ENCODE results near the gene KLF15.

DNA sequence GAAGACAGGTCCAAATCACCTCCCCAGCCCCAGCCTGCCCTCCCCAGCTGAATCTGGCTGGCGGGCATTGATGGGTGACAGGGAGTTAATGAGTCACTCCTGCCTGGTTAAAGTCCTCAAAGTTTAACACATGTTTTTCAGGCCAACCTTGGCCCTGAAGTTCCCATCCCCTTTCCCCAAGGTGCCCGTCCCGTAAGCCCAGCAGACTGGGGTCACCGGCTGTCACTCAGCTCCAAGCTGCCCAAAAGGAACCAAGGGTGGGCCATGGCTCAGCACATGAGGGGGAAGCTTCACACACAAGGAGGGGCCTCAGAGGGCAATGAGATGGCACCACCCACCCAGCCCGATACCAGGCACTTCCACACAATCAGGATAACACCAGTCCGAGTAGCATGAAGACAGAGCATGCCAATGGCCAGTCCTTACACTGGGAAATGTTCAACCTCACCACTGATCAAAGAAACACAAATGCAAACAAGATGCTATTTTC, 10.2 kb upstream of the KLF15 start:
- TF ChIP-seq, protein P1, sequence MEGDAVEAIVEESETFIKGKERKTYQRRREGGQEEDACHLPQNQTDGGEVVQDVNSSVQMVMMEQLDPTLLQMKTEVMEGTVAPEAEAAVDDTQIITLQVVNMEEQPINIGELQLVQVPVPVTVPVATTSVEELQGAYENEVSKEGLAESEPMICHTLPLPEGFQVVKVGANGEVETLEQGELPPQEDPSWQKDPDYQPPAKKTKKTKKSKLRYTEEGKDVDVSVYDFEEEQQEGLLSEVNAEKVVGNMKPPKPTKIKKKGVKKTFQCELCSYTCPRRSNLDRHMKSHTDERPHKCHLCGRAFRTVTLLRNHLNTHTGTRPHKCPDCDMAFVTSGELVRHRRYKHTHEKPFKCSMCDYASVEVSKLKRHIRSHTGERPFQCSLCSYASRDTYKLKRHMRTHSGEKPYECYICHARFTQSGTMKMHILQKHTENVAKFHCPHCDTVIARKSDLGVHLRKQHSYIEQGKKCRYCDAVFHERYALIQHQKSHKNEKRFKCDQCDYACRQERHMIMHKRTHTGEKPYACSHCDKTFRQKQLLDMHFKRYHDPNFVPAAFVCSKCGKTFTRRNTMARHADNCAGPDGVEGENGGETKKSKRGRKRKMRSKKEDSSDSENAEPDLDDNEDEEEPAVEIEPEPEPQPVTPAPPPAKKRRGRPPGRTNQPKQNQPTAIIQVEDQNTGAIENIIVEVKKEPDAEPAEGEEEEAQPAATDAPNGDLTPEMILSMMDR (IDR thresholded peaks at IDR 0.05), result no peak
- TF ChIP-seq KDM5A (IDR thresholded peaks at IDR 0.05) (no peak), BHLHE40 (IDR thresholded peaks at IDR 0.05; ENCODE audit: low read depth, low read length) (no peak), ZNF302 (CRISPR knock-in tag; IDR thresholded peaks at IDR 0.05) (no peak), POLR2A (IDR thresholded peaks at IDR 0.05; ENCODE audit: low read length) (no peak), EHMT2 (IDR thresholded peaks at IDR 0.05; ENCODE audit: low read depth) (no peak), PHF8 (IDR thresholded peaks at IDR 0.05; ENCODE audit: borderline replicate concordance, low read depth) (no peak), RCOR1 (IDR thresholded peaks at IDR 0.05; ENCODE audit: low read depth, low read length) (no peak), RAD21 (conservative IDR thresholded peaks at IDR 0.05 in 1 of 2, IDR thresholded peaks at IDR 0.05 in 1 of 2) (no peak), MAX (IDR thresholded peaks at IDR 0.05) (no peak), MYC (IDR thresholded peaks at IDR 0.05; ENCODE audit: borderline replicate concordance, low read length) (no peak)
- TF ChIP-seq, protein P2, sequence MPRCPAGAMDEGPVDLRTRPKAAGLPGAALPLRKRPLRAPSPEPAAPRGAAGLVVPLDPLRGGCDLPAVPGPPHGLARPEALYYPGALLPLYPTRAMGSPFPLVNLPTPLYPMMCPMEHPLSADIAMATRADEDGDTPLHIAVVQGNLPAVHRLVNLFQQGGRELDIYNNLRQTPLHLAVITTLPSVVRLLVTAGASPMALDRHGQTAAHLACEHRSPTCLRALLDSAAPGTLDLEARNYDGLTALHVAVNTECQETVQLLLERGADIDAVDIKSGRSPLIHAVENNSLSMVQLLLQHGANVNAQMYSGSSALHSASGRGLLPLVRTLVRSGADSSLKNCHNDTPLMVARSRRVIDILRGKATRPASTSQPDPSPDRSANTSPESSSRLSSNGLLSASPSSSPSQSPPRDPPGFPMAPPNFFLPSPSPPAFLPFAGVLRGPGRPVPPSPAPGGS (IDR thresholded peaks at IDR 0.05), result no peak
